Sigmoid colon (tissue), 7 donors: ENCODE data around the gene LAPTM5. TPM values are rescaled to one million over a fixed set of nuclear protein-coding genes. Genes with fewer than 3 reads are reported as not detected.

Experiments
- DNase-seq: peaks from one replicate; pipeline ENCODE4 v3.0.0-alpha.2; 2019
- H3K27ac ChIP-seq, 4 donors: fragments of 200-600 bp; sonication (generic); one replicate each; pipeline ENCODE4 v1.5.1; 2016 to 2019; ENCODE audit warnings: mild to moderate bottlenecking in 1 of 4
- H3K27me3 ChIP-seq, 3 donors: fragments of 200-600 bp; sonication (generic); one replicate each; pipeline ENCODE4 v1.5.1; 2019; ENCODE audit warnings: mild to moderate bottlenecking in 1 of 3
- H3K36me3 ChIP-seq, 4 donors: fragments of 200-600 bp; sonication (generic); one replicate each; pipeline ENCODE4 v1.5.1; 2016 to 2019
- H3K4me1 ChIP-seq, 4 donors: fragments of 200-600 bp; sonication (generic); one replicate each; pipeline ENCODE4 v1.5.1; 2017 to 2019
- H3K4me3 ChIP-seq, 4 donors: fragments of 200-600 bp; sonication (generic); one replicate each; pipeline ENCODE4 v1.5.1; 2017 to 2019; ENCODE audit warnings: mild to moderate bottlenecking in 2 of 4, moderate library complexity in 1 of 4
- H3K9me3 ChIP-seq, 4 donors: fragments of 200-600 bp in 3 of 4; sonication (generic) in 3 of 4; one replicate each; pipeline versions ENCODE4 v1.5.1 to v1.6.1; 2013 to 2019
- CTCF ChIP-seq, 4 experiments: fragments of 450-650 bp in 3 of 4; fragments of 200-600 bp in 1 of 4; IDR thresholded peaks; one replicate each; pipeline ENCODE4 v1.5.1; 2016 to 2019; ENCODE audit warnings: antibody characterized with exemption in 4 of 4, mild to moderate bottlenecking in 3 of 4, moderate library complexity in 2 of 4
- EP300 ChIP-seq, 4 donors: sonication (generic); formaldehyde crosslinking; IDR thresholded peaks; one replicate each; pipeline ENCODE4 v1.6.1; 2017; ENCODE audit warnings: antibody characterized with exemption in 4 of 4
- POLR2A ChIP-seq, 2 donors: fragments of 450-650 bp; IDR thresholded peaks; one replicate each; pipeline ENCODE4 v1.6.1; 2016; ENCODE audit warnings: antibody characterized with exemption in 2 of 2, mild to moderate bottlenecking in 2 of 2, moderate library complexity in 2 of 2
- POLR2AphosphoS5 ChIP-seq, 4 donors: sonication (generic); formaldehyde crosslinking; IDR thresholded peaks; one replicate each; pipeline ENCODE4 v1.6.1; 2017; ENCODE audit warnings: antibody characterized with exemption in 4 of 4
- WGBS, 2 donors: extraction: QIAGEN DNeasy Blood & Tissue Kit; methylation state at CpG; one replicate each; pipeline ENCODE4 v1.1.7; 2013; 5-methylcytosine and 5-hydroxymethylcytosine counted together
- intact Hi-C: fragments of 100-400 bp; cut with DNase I; formaldehyde crosslinking; loops from one replicate; pipeline ENCODE4 v1.15.1; 2023
- polyA plus RNA-seq, 3 donors: library from polyadenylated mRNA; stranded (reverse); fragments of 200-250 nt; gene quantifications; one replicate each; pipeline ENCODE4 v1.2.3, GENCODE V29; 2013
- total RNA-seq, 4 donors: library from RNA; depleted of rRNA; stranded (reverse); fragments of >200 nt; gene quantifications; one replicate each; pipeline ENCODE4 v1.1.0, GENCODE V29; 2016
- donor health status: healthy with polysubstance abuse.
- donor health status: Bipolar disorder and iron deficiency.
- donor health status: healthy.

LAPTM5 gene
- total and polyA plus RNA-seq, 7 donors: 30.2 to 219 (median 47.4) TPM

- Histone ChIP-seq H3K4me1 (peaks cover 0 to 71% (median 61%) of the 10 kb centered on the region in 4 donors), H3K27me3 (no peaks in the 10 kb centered on the region), H3K27ac (peak overlapping the region; percentile 32 to 76 (median 73)), H3K4me3 (no peak overlapping the region), H3K9me3 (no peaks in the 10 kb centered on the region), H3K36me3 (no peaks in the 10 kb centered on the region)
- WGBS, 2 donors: 79 to 86% methylated on average over 17 of the region's 17 CpGs
- intact Hi-C loops: no loop called here
- TF ChIP-seq POLR2AphosphoS5 (IDR thresholded peaks at IDR 0.05): no peak
- TF ChIP-seq POLR2A (IDR thresholded peaks at IDR 0.05): no peak
- TF ChIP-seq CTCF (IDR thresholded peaks at IDR 0.05): no peak
- TF ChIP-seq EP300 (IDR thresholded peaks at IDR 0.05): no peak
- peak; percentile 72 for DNase-seq
Measured at GRCh38 chr1:30698401-30698981, 59.1 kb downstream of the LAPTM5 start.

- TF ChIP-seq POLR2A (IDR thresholded peaks at IDR 0.05) (no peak), CTCF (IDR thresholded peaks at IDR 0.05) (no peak), POLR2AphosphoS5 (IDR thresholded peaks at IDR 0.05) (peak in 1 of 4 donors; percentile 45)
- peak; percentile 68 for DNase-seq
- Histone ChIP-seq H3K27me3 (no peaks in the 10 kb centered on the region), H3K4me1 (peaks cover 0 to 75% (median 62%) of the 10 kb centered on the region in 4 donors), H3K9me3 (no peaks in the 10 kb centered on the region), H3K36me3 (no peaks in the 10 kb centered on the region), H3K27ac (peak overlapping the region; percentile 32 to 76 (median 73)), H3K4me3 (no peak overlapping the region)
- 68 to 79% methylated on average over 9 of the region's 9 CpGs for WGBS, 2 donors
- intact Hi-C loops: no loop called here
Measured at GRCh38 chr1:30697571-30698376, 59.8 kb downstream of the LAPTM5 start.

- peak; percentile 42 for DNase-seq
- no peaks in the 10 kb centered on the region for H3K9me3 ChIP-seq
- H3K4me1 ChIP-seq: peaks cover 0 to 75% (median 62%) of the 10 kb centered on the region in 4 donors
- no peaks in the 10 kb centered on the region for H3K36me3 ChIP-seq
- intact Hi-C loops: no loop called here
- no peak overlapping the region for H3K4me3 ChIP-seq
- H3K27me3 ChIP-seq: no peaks in the 10 kb centered on the region
- peak overlapping the region in 3 of 4 donors; percentile 72 to 76 (median 74) for H3K27ac ChIP-seq
- TF ChIP-seq POLR2AphosphoS5 (IDR thresholded peaks at IDR 0.05) (no peak), CTCF (IDR thresholded peaks at IDR 0.05) (no peak), EP300 (IDR thresholded peaks at IDR 0.05) (no peak), POLR2A (IDR thresholded peaks at IDR 0.05) (no peak)
- WGBS, 2 donors: 92% methylated on average over 6 of the region's 6 CpGs
Measured at GRCh38 chr1:30696831-30697230, 60.7 kb downstream of the LAPTM5 start.

- H3K27ac ChIP-seq: peak overlapping the region in 3 of 4 donors; percentile 72 to 76 (median 74)
- H3K4me3 ChIP-seq: no peak overlapping the region
- peak; percentile 92 for DNase-seq
- TF ChIP-seq POLR2AphosphoS5 (IDR thresholded peaks at IDR 0.05) (peak; percentile 34 to 45 (median 44)), CTCF (IDR thresholded peaks at IDR 0.05) (no peak)
- H3K4me1 ChIP-seq: peaks cover 0 to 62% (median 51%) of the 10 kb centered on the region in 4 donors
- intact Hi-C loops: no loop called here
- no peaks in the 10 kb centered on the region for H3K36me3 ChIP-seq
- 38 to 45% methylated on average over 6 of the region's 6 CpGs for WGBS, 2 donors
- no peaks in the 10 kb centered on the region for H3K9me3 ChIP-seq
- H3K27me3 ChIP-seq: no peaks in the 10 kb centered on the region
Measured at GRCh38 chr1:30695439-30695841, 62.1 kb downstream of the LAPTM5 start.
